ENCODE measurements around the gene EPHA4.

DNA sequence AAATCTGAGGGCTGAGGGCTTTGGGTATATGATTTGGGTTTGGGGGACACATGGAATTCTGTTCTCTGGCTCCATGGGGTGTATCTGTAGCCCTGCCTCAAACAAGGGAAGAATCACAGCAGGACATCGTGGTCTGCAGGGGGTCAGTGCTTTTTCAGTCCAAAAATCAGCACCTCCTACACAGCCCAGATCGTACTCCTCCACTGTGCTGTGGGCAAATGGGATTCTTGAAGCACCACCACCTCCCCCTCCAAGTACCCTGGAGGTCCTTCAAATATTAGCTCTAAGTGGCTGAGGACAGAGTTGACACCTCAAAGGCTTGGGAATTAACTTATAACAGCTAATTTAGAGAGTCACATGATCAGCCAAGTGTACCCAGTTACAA, 41.5 kb downstream of the EPHA4 start:
- TF ChIP-seq EZH2 (IDR thresholded peaks at IDR 0.05; ENCODE audit: insufficient read depth, poor library complexity, severe bottlenecking) (no peak), EZH2phosphoT487 (IDR thresholded peaks at IDR 0.05; ENCODE audit: insufficient read depth, low read depth) (no peak)

Data from GM23248 (cell line).